WERI-Rb-1 (cell line): ENCODE data around the gene LRRC4C.
"Not testable (repeated sequence)": the region's sequence is repeated elsewhere in the genome, so short reads cannot be mapped to it uniquely, and the experiment has no call there.

Source experiments
- DNase-seq: peaks from one replicate; pipeline ENCODE4 v3.0.0-alpha.2; 2020
- H3K27ac ChIP-seq: fragments of 250-450 bp; sonication (Bioruptor Pico); 2 replicates; pipeline ENCODE4 v1.5.1; 2020; ENCODE audit warnings: mild to moderate bottlenecking, moderate library complexity
- H3K27me3 ChIP-seq: fragments of 250-450 bp; sonication (Bioruptor Pico); 2 replicates; pipeline ENCODE4 v1.5.1; 2021; ENCODE audit warnings: mild to moderate bottlenecking, low read depth, moderate library complexity; ENCODE audit not compliant: insufficient read depth, severe bottlenecking
- H3K36me3 ChIP-seq: fragments of 250-450 bp; sonication (Bioruptor Pico); 2 replicates; pipeline ENCODE4 v1.5.1; 2020; ENCODE audit warnings: mild to moderate bottlenecking, moderate library complexity
- H3K4me3 ChIP-seq: 2 replicates; pipeline ENCODE4 v1.5.1; 2011; ENCODE audit warnings: low read depth, mild to moderate bottlenecking, control low read depth, low read length
- H3K9me3 ChIP-seq: fragments of 250-450 bp; sonication (Bioruptor Pico); 2 replicates; pipeline ENCODE4 v1.5.1; 2021; ENCODE audit warnings: mild to moderate bottlenecking, moderate library complexity; ENCODE audit not compliant: severe bottlenecking
- CTCF ChIP-seq: IDR thresholded peaks from 2 replicates; pipeline ENCODE4 v1.5.1; 2011; ENCODE audit warnings: low read depth, mild to moderate bottlenecking, control low read depth, inconsistent platforms, low read length

Gene LRRC4C

DNA sequence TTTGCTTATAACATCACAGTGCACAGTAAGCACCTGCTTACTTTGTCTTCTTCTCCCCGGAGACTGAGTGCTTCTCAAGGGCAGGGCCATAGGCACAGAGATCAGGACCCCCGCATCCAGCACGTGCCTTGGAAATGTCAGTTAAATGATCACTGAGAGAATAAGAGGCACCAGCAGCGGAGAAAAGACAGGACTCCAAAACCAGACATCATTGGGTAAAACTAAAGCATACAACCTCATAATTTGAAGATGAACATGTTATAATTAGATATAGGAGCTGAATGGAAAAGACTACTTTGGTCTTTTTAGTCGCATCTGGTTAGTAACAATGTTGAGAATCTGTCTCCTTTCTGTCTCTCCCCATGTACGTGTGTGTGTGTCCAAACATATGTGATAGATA lies 1279.9 kb downstream of the LRRC4C start:
- DNase-seq = no peak
- Histone ChIP-seq H3K9me3 (no peaks in the 10 kb centered on the region), H3K36me3 (no peaks in the 10 kb centered on the region), H3K27ac (no peak overlapping the region), H3K27me3 (peaks cover 34% of the 10 kb centered on the region), H3K4me3 (no peak overlapping the region)
- TF ChIP-seq CTCF = no peak

- no peaks in the 10 kb centered on the region for H3K9me3 ChIP-seq
- H3K36me3 ChIP-seq = no peaks in the 10 kb centered on the region
- TF ChIP-seq CTCF = no peak
- H3K27me3 ChIP-seq = peaks cover 30% of the 10 kb centered on the region
- DNase-seq = no peak
- no peak overlapping the region for H3K27ac ChIP-seq
- no peak overlapping the region for H3K4me3 ChIP-seq
Measured at GRCh38 chr11:40178470-40178869, 1281.0 kb downstream of the LRRC4C start.

DNA sequence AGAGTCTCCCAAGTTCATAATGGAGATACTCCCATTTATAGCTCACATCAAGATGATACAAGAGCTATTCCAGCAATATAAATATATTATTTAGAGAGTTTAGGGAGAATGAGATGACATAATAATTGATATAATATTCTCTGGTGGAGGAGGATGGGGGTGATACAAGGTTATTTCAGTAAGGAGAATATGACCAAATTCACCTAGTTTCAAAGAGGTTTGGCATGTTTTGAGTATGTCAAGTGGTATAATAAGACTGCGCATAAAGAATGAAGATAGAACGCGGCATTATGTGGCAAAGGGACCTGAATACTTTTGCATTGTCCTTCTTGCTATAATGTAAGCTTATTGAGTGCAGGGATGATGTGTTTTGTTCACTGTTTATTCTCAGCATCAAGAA lies 1283.5 kb downstream of the LRRC4C start:
- Histone ChIP-seq H3K4me3 (no peak overlapping the region), H3K27me3 (peaks cover 38% of the 10 kb centered on the region), H3K27ac (no peak overlapping the region), H3K36me3 (no peaks in the 10 kb centered on the region), H3K9me3 (no peaks in the 10 kb centered on the region)
- TF ChIP-seq CTCF = no peak
- DNase-seq = no peak

- Histone ChIP-seq H3K9me3 (peaks cover 4% of the 10 kb centered on the region), H3K4me3 (no peak overlapping the region), H3K27me3 (peaks cover 39% of the 10 kb centered on the region), H3K36me3 (no peaks in the 10 kb centered on the region), H3K27ac (no peak overlapping the region)
- TF ChIP-seq CTCF = no peak
- no peak for DNase-seq
Measured at GRCh38 chr11:40170078-40170477, 1289.4 kb downstream of the LRRC4C start.

DNA sequence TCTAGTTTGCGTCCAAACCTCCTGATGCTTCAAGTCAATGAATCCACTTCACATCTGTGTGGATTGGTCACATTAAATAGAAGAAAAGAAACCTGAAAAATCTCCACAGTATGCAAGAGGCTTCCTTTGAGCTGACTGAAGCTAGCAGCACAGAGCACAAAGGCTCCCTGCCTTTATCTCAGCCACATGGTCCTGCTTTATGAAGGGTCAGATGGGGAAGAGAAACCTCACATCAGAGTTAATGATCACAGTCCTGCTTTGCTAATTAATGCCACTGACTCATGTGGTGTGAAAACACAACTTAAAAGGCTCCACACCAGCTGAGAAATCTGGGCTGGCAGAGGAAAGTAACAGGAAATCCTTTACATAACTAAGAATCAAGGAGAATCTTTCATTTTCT lies 1291.0 kb downstream of the LRRC4C start:
- Histone ChIP-seq H3K27ac (no peak overlapping the region), H3K4me3 (no peak overlapping the region), H3K36me3 (no peaks in the 10 kb centered on the region), H3K9me3 (peaks cover 4% of the 10 kb centered on the region), H3K27me3 (peaks cover 34% of the 10 kb centered on the region)
- DNase-seq = no peak
- TF ChIP-seq CTCF = no peak

DNA sequence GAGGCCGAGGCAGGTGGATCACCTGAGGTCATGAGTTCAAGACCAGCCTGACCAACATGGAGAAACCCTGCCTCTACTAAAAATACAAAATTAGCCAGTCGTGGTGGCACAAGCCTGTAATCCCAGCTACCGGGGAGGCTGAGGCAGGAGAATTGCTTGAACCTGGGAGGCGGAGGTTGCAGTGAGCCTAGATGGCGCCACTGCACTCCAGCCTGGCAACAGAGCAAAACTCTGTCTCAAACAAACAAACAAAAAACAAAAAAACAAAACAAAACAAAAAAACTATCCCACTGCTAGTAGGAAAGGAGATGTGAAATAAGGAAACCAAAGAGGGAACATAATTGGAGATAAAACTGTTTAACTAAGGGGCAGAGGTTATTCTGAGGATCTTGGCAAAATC lies 1291.6 kb downstream of the LRRC4C start:
- not testable (repeated sequence) for H3K9me3 ChIP-seq, H3K4me3 ChIP-seq, H3K27ac ChIP-seq, H3K36me3 ChIP-seq, DNase-seq
- H3K27me3 ChIP-seq = peaks cover 28% of the 10 kb centered on the region
